ENCODE measurements around the gene ELAVL1.
A peak's percentile ranks its signal among the peaks of the same experiment; 100 is the strongest.

Gene ELAVL1

DNA sequence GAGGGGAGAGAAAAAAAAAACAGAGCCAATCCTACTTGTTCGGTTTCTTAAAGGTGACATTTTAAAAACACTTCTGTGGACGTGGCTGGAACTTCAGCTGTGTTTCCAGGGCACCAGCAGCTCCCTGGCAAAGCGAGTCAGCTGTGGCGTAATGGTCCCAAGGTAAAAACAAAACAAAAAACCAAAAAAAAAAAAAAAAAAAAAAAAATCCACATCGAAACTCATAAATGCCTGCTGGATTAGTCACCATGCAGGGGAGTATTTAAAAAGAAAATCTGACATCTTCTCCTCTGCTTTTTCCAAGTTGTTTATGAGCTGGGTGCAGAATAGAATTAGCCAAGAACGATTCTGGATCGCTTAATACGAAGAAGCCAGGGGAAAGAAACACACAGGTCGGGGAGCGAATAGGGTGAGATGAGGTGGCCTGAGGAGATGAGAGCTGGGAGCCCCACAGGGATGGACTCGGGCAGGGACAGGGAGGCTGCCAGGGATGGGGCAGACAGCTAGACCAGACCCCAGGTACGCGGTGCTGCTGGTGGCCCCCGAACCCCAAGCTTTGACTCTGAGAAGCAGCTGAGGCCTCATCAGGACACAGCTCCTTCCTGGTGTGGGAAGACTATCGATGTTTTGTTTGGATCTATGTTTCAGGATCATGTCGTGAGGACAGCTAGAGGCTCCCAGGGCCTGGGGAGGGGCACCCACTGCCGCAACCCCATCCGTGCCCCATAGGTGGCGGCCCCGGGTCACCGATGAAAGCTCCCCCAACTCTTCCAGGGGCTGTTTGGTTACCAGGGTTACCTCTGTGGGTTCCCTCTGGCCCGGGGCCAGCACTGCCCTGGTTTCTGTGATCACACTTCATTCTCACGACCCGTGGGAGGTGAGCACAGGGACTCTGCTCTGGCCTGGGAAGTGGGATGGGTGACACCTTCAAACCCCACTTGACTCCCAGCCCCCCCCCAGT, 76.4 kb downstream of the ELAVL1 start:
- peak; percentile 83 for DNase-seq (ENCODE audit: low spot score)
- in situ Hi-C loops (cut with MboI; ENCODE audit: low sequenced_read_pairs, unreplicated experiment), result no loop called here
- TF ChIP-seq CTCF (IDR thresholded peaks at IDR 0.05; ENCODE audit: borderline replicate concordance, control extremely low read depth, extremely low read depth, insufficient read depth, missing control alignments), result peak; percentile 51

DNA sequence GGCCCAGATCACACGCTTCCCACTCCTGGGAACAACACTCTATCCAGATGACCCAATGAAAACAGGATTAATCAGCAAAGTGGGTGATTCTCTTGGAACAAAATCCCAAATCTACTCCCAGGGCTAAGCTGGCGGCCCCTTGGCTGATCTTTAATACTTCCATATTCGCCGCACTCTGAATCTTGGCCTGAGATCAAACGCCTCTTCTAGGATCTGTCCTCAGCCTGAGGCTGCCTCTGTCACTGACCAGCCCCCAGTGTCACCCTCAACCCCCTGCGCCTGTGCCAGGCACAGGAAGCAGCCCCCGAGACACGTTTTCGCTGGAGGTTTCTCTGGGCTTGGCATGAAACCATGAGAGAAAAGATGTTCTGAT, 77.1 kb downstream of the ELAVL1 start:
- no peak for DNase-seq (ENCODE audit: low spot score)
- in situ Hi-C loops (cut with MboI; ENCODE audit: low sequenced_read_pairs, unreplicated experiment), result no loop called here
- no peak for TF ChIP-seq CTCF (IDR thresholded peaks at IDR 0.05; ENCODE audit: borderline replicate concordance, control extremely low read depth, extremely low read depth, insufficient read depth, missing control alignments)

DNA sequence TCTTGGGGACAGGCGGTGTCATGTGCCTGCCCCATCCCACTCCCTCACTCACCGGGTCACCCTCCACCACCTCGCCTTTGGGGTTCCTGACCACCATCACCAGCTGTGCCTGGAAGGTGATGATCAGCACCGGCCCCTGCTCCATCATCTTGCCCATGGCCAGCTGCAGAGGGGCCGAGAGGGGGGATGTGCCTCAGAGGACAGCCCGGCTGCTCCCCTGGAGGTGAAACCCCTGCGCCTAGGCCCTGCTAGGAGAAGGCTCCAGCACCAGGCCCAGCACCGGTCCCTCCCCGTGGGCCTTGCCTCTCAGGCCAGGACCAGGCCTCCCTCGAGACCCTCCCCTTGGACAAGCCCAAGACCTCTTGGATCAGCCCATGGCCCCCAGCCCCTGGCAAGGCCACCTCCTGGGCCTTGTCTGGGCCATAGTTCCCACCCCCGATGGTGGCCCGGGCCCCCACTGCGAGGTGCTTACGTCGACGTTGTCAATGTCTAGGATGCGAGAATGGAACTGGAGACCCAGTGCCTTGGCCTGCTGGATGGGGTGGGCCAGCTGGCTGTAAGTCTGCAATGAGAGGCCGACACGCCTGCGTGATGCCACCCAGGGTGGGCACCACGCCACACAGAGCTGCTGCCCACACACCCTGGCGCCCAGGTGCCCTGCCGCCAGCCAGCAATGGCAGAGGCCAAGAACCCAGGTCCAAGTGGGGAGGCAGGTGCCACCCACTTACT, 77.7 kb downstream of the ELAVL1 start:
- TF ChIP-seq CTCF (IDR thresholded peaks at IDR 0.05; ENCODE audit: borderline replicate concordance, control extremely low read depth, extremely low read depth, insufficient read depth, missing control alignments), result no peak
- in situ Hi-C loops (cut with MboI; ENCODE audit: low sequenced_read_pairs, unreplicated experiment), result no loop called here
- no peak for DNase-seq (ENCODE audit: low spot score)

GRCh38 chr19:7926727-7927604, 78.5 kb downstream of the ELAVL1 start:
- TF ChIP-seq CTCF (IDR thresholded peaks at IDR 0.05; ENCODE audit: borderline replicate concordance, control extremely low read depth, extremely low read depth, insufficient read depth, missing control alignments), result no peak
- in situ Hi-C loops (cut with MboI; ENCODE audit: low sequenced_read_pairs, unreplicated experiment), result no loop called here
- DNase-seq (ENCODE audit: low spot score), result no peak

DNA sequence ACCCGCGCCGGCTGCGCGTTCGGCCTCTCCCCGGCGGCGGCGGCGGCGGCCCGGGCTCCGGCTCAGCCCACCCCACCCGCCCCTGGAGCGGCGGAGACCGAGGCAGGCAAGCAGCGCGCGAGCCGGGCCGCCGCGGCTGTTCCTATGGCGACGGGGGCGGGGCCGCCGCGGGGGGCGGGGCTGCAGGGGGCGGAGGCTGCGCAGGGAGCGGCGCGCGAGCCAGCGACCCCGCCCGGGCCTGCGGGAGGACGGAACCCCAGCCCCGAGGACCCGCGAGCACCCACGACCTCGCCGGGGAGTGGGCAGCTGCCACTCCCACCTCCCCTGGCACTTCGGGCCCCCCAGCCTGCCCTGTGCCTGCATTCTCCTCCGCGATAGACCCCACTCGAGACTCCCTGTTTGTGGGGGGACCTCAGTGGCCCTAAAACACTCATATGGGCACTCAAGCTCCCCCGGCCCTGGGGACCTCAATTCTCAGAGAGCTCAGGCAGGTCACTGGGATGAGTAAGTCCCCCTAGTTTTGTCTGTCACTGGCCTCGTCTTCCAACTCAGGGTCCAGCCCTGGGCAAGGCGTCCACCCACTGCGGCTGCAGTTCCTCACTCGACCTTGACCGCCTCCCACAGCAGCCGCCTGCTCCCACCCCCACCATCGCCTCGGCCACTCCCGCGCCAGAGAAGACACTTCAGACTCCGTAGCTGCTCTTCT, 79.3 kb downstream of the ELAVL1 start, which contains the start of gene CTXN1:
Gene CTXN1, minus strand, starts transcription at position 115 of the 706 bp plus-strand sequence. CDS start 597 bp downstream, outside the sequence.
- DNase-seq (ENCODE audit: low spot score), result peak; percentile 94
- in situ Hi-C loops (cut with MboI; ENCODE audit: low sequenced_read_pairs, unreplicated experiment), result no loop called here

More for the DNA sequence above, 79.3 kb downstream of the ELAVL1 start, which contains the start of gene CTXN1:
- TF ChIP-seq CTCF (IDR thresholded peaks at IDR 0.05; ENCODE audit: borderline replicate concordance, control extremely low read depth, extremely low read depth, insufficient read depth, missing control alignments), result no peak
